Thymus (tissue), 11 donors: ENCODE data around the gene CASTOR1. TPM values are rescaled to one million over a fixed set of nuclear protein-coding genes. Genes with fewer than 3 reads are reported as not detected.

Source experiments
- DNase-seq, 9 donors: peaks; one replicate each; pipeline ENCODE4 v3.0.0-alpha.2; 2013; ENCODE audit warnings: low spot score in 9 of 9, low read depth in 6 of 9, missing footprints in 1 of 9
- H3K27ac ChIP-seq, 2 donors: one replicate each; pipeline ENCODE4 v1.5.1; 2013; ENCODE audit warnings: control low read depth in 1 of 2, low read depth in 1 of 2, low read length in 1 of 2, mild to moderate bottlenecking in 1 of 2, moderate library complexity in 1 of 2
- H3K27me3 ChIP-seq, 2 donors: one replicate each; pipeline ENCODE4 v1.5.1; 2013; ENCODE audit warnings: low read length in 1 of 2; ENCODE audit not compliant: control insufficient read depth in 2 of 2, insufficient read depth in 1 of 2
- H3K36me3 ChIP-seq, 2 donors: one replicate each; pipeline ENCODE4 v1.5.1; 2013; ENCODE audit warnings: low read length in 1 of 2, mild to moderate bottlenecking in 1 of 2, moderate library complexity in 1 of 2; ENCODE audit not compliant: control insufficient read depth in 2 of 2, insufficient read depth in 2 of 2
- H3K4me1 ChIP-seq, 2 donors: one replicate each; pipeline ENCODE4 v1.5.1; 2013; ENCODE audit warnings: low read length in 2 of 2; ENCODE audit not compliant: control insufficient read depth in 2 of 2, insufficient read depth in 2 of 2
- H3K4me3 ChIP-seq, 2 donors: one replicate each; pipeline ENCODE4 v1.5.1; 2013; ENCODE audit warnings: low read length in 2 of 2, control low read depth in 1 of 2, mild to moderate bottlenecking in 1 of 2
- H3K9me3 ChIP-seq, 2 donors: one replicate each; pipeline ENCODE4 v1.5.1; 2013; ENCODE audit warnings: low read length in 1 of 2, mild to moderate bottlenecking in 1 of 2; ENCODE audit not compliant: control insufficient read depth in 2 of 2, insufficient read depth in 1 of 2
- WGBS: extraction: QIAGEN DNeasy Blood & Tissue Kit; methylation state at CpG from one replicate; pipeline ENCODE4 v1.1.7; 2013; 5-methylcytosine and 5-hydroxymethylcytosine counted together
- polyA plus RNA-seq: library from polyadenylated mRNA; stranded (reverse); fragments of 200-250 nt; gene quantifications from one replicate; pipeline ENCODE4 v1.2.3, GENCODE V29; 2013
- total RNA-seq: library from RNA; stranded (reverse); fragments of 120-200 nt; gene quantifications from one replicate; pipeline ENCODE4 v1.2.4, GENCODE V29; 2013
- donor health status: healthy.

CASTOR1 gene
- total and polyA plus RNA-seq, 2 donors, result 12.8 to 19.6 TPM

DNA sequence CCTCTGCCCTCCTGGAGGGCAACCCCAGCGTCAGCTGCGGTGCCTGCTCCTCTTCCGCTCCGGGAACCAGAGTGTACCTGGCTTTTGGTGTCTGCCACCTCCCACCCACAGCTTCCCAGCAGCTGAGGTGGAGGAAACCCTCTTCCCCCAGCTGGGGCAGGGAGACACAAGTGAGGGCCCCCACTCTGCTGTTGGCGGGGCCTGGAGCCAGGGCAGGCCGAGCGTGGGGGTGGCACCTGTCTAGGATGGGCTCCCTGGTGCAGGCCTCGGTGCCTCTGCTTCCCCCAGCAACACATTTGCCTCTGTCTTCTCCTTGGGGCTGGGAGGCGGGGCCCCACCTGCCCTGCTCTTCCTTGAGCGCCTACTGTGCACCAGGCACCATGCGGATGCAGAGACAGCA lies 29.0 kb downstream of the CASTOR1 start:
- peak in 1 of 9 donors; percentile 29 for DNase-seq
- Histone ChIP-seq H3K27ac (no peak overlapping the region), H3K4me3 (no peak overlapping the region), H3K4me1 (peaks cover 5 to 64% of the 10 kb centered on the region in 2 donors), H3K9me3 (no peaks in the 10 kb centered on the region), H3K27me3 (peaks cover 0 to 2% of the 10 kb centered on the region in 2 donors), H3K36me3 (no peaks in the 10 kb centered on the region)
- 55% methylated on average over 11 of the region's 11 CpGs for WGBS

DNA sequence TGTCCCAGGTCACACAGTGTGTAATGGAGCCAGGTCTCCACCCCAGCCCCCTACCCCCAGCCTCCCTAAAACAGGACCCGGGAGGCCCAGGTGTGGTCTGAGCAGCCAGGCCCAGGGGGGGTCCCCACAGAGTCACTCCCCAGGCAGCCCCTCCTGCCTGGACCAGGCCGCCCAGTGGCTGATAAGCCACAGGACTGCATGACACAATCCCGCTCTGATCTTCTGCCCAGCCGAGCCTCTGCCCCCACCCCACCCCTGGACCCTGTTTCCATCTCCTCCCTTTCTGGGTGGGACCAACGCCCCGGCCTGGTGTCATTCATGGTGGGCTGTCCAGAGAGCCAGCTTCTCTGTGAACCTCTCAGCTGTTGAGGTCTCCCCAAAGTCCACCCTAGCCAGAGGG lies 35.0 kb downstream of the CASTOR1 start:
- WGBS, result 96% methylated on average over 6 of the region's 6 CpGs
- peaks cover 5 to 36% of the 10 kb centered on the region in 2 donors for H3K4me1 ChIP-seq
- H3K27ac ChIP-seq, result no peak overlapping the region

DNA sequence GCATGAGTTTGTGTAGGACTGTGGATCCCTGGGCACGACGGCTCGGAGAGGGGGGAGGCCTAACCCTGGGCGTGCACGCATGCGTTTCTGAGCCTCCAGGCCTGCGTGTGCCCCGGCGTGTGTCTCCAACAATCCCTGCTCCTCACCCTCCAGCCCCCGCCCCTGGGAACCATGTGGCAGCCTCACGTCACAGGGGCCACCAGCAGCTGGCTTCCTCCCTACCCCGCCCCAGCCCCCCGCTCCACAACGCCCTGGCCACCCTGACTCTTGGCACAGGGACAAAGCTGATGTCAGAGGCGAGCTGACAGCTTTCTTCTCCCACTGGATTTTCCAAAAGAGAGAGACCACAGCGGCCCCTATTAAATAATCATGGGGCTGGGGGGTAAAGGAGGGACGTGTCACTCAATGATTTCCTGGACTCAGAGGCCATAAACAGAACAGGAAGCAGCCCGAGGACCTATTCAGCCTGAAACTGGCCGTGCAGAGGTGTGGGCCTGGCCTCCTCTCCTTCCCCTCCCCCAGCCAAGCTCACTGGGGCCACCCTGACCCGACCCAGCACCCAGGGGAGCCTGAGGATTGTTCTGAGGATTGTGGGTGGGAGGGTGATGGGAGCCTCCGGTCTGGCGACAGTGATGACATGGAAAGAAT lies 36.0 kb downstream of the CASTOR1 start:
- 62% methylated on average over 22 of the region's 22 CpGs for WGBS
- no peak overlapping the region for H3K4me3 ChIP-seq
- peaks cover 5 to 32% of the 10 kb centered on the region in 2 donors for H3K4me1 ChIP-seq
- no peaks in the 10 kb centered on the region for H3K36me3 ChIP-seq
- H3K27me3 ChIP-seq, result peaks cover 0 to 5% of the 10 kb centered on the region in 2 donors
- H3K9me3 ChIP-seq, result no peaks in the 10 kb centered on the region
- no peak for DNase-seq
- H3K27ac ChIP-seq, result no peak overlapping the region

More for the DNA sequence above, 35.0 kb downstream of the CASTOR1 start:
- Histone ChIP-seq H3K9me3 (no peaks in the 10 kb centered on the region), H3K36me3 (no peaks in the 10 kb centered on the region), H3K4me3 (no peak overlapping the region), H3K27me3 (no peaks in the 10 kb centered on the region)
- DNase-seq, result no peak

DNA sequence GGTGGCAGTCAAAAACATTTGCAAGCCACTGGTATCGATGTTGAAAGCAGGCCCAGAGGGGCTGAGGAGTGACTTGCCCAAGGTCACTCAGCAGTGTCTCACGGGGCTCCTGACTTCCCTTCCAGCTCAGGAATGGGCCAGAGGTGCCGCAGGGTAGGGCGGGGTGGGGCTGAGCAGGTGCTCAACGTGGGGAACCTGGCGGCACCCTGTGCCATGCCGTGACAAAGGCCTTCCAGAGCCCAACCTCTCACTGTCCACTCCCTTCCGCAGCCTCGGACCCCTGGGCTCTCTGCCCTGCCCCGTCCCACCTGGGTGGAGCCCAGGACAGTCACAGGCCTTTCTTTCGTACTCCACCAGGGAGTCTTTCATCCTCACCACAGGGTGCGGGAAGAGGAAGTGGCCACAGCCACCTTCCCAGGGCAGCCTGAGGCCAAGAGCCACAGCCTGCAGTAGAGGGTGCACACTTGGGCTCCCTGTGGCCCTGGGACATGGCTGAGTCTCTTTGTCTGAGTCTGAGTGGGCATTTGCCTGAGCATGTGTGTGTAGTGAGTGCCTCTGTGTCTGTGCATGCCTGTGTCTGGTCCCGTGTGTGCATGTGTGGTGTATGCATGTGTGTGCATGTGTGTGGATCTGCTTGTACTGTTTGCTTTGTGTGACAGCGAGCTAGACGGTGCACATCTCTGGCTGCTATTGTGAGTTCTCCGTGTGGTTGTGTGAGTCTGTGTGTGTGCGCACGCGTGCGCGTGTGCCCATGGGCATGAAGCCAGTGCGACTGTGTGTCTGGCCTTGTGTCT lies 36.7 kb downstream of the CASTOR1 start:
- Histone ChIP-seq H3K4me3 (no peak overlapping the region), H3K27ac (no peak overlapping the region), H3K4me1 (peaks cover 0 to 25% of the 10 kb centered on the region in 2 donors), H3K36me3 (no peaks in the 10 kb centered on the region), H3K27me3 (peaks cover 0 to 12% of the 10 kb centered on the region in 2 donors), H3K9me3 (no peaks in the 10 kb centered on the region)
- WGBS, result 86% methylated on average over 22 of the region's 22 CpGs
- no peak for DNase-seq

DNA sequence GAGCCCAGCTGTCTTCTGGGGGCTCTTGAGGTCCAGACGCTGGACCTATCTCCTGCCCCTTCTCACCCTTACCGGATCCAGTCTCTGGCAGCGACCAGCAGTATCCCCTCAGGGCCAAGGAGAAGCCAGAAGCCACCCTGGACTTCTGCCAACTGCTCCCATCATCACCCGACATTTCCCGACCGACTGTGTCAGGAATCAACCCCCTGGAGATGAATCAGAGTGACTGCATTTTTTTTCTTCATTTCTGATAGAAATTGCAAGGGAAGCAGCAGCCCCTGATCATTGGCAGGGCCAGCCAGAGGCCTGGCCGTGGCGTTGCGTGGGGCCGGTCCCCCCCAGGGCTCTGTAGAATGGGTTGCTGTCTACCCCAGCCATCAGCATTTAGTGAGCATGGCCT lies 37.6 kb downstream of the CASTOR1 start:
- Histone ChIP-seq H3K36me3 (no peaks in the 10 kb centered on the region), H3K27ac (no peak overlapping the region), H3K27me3 (peaks cover 0 to 21% of the 10 kb centered on the region in 2 donors), H3K9me3 (no peaks in the 10 kb centered on the region), H3K4me1 (peaks cover 0 to 32% of the 10 kb centered on the region in 2 donors), H3K4me3 (no peak overlapping the region)
- WGBS, result 96% methylated on average over 10 of the region's 10 CpGs
- DNase-seq, result no peak

DNA sequence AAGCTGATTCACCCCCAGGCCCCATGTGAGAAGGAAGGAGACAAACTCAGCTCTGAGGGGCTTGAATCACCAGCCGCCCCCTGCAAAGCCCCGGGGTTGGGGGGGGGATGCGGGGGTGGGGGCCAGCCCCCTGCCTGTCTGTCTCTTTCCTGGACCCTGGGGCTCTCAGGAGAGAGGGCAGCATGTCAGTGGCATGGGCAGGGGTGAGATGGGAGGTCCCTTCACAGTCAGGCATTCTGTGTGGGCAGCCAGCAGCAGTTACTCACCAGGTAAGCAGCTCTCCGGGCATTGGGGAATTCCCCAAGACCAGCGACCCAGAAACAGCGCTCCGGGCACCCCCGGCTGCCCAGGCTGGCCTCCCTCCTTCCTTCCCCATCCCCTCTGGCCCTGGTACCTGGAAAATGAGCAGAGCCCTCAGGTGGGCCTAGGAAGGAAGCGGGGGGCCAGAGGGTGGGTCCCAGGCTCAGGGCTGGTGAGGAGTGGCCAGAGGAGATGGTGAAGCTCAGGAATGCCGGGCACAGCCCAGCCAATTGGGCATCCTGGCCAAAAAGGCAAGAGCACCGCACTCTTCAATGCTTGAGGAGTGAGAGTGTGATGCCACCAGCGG lies 38.5 kb downstream of the CASTOR1 start:
- H3K4me1 ChIP-seq, result peaks cover 4 to 30% of the 10 kb centered on the region in 2 donors
- peaks cover under 1 to 30% of the 10 kb centered on the region in 2 donors for H3K27me3 ChIP-seq
- H3K36me3 ChIP-seq, result no peaks in the 10 kb centered on the region
- DNase-seq, result no peak
- H3K27ac ChIP-seq, result no peak overlapping the region
- H3K4me3 ChIP-seq, result no peak overlapping the region
- WGBS, result 87% methylated on average over 12 of the region's 12 CpGs
- no peaks in the 10 kb centered on the region for H3K9me3 ChIP-seq

DNA sequence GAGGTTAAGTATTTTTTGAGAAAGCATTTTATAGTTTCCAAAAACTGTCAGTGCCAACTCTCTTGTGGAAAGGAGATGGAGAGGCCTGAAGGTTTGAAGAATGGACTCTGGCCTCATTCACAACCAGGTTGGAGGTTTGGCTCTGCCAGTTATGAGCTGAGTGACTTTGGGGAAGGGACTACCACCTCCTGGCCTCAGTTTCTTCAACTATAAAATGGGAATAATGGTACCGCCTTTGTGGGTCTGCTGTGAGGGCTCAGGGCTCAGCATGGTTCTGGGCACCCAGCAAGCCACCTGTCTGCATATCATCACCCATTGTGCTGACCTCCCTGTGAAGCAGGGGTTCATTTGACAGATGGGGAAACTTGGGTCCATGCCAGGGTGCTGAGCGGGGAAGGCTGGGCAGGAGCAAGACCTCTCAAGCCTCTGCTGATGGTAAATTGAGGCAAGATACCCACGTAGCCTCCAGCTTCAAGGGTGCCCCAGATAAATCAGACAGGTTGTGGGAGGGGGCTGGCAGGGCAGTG lies 39.2 kb downstream of the CASTOR1 start:
- no peak for DNase-seq
- H3K36me3 ChIP-seq, result no peaks in the 10 kb centered on the region
- H3K4me3 ChIP-seq, result no peak overlapping the region
- 97% methylated on average over 3 of the region's 3 CpGs for WGBS
- H3K4me1 ChIP-seq, result peaks cover 4 to 36% of the 10 kb centered on the region in 2 donors
- H3K27ac ChIP-seq, result no peak overlapping the region
- H3K27me3 ChIP-seq, result peaks cover 3 to 36% of the 10 kb centered on the region in 2 donors
- H3K9me3 ChIP-seq, result no peaks in the 10 kb centered on the region

DNA sequence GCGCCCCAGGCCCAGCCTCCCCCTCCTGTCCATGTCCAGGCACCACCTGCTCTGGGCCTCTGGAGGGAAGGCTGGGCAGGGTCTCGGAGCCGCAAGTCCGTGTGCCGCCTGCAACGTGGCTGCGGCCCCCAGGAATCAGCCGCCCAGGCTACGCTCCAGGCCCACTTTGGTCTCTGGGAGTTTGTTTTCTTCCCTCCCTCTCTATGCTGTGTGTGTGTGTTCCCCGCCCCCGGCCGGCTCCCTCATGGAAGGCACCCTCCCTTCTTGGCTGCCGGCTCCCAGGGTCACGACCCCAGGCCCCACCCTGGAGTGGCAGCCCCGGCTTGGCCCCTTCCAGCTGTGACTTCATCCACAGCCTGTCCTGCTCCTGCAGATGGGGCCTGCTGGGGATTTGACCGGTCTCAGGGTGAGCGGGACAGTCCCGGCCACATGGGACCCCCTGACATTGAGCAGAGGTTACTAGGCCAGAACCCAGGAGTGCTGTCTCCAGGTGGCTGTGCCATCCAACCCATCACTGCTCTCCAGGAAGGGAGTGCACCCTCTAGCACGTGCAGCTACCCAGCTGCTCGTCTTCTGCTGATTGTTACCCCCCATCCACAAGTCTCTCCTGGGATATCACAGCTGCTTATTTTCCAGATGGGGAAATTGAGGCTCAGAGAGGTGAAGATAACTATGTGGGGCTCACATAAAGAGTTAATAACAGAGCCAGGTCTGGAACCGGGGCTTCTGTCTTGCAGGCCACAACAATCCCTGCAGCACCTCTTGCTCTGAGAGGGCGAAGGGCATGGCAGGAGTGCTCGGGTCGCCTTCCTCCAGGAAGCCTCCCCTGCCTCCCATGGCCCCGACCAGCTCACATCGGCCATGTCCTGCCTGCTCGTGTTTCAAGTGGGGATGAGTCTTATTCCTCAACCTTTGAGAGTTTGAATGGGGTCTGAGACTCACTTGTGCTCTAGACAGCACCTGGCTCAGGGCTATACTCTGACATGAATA lies 40.0 kb downstream of the CASTOR1 start:
- Histone ChIP-seq H3K4me1 (peaks cover 4 to 36% of the 10 kb centered on the region in 2 donors), H3K36me3 (no peaks in the 10 kb centered on the region), H3K4me3 (no peak overlapping the region), H3K27ac (no peak overlapping the region), H3K27me3 (peaks cover 3 to 44% of the 10 kb centered on the region in 2 donors), H3K9me3 (no peaks in the 10 kb centered on the region)
- no peak for DNase-seq
- 95% methylated on average over 27 of the region's 27 CpGs for WGBS
